IMR-90 (cell line): ENCODE data around the gene DOCK9. TPM values are rescaled to one million over a fixed set of nuclear protein-coding genes. Genes with fewer than 3 reads are reported as not detected.

Experiments
- ATAC-seq: fragments of 200-7000 bp; cut with Tn5 transposase; 2 replicates; pipeline ENCODE4 v1.9.1; 2020; ENCODE audit warnings: low read depth, mild to moderate bottlenecking, moderate library complexity
- BruUV-seq: library from RNA; stranded (reverse); fragments of 400-500 nt; replicated peaks from 2 replicates; lab custom pipeline; 2021; lab: Mats Ljungman, UMichigan
- CTCF ChIA-PET: fragments of 300-600 bp; formaldehyde crosslinking; extraction: SDS; loops from one replicate; lab custom pipeline; 2021; ENCODE audit warnings: antibody characterized with exemption; lab: Yijun Ruan, JAX
- POLR2A ChIA-PET: fragments of 300-600 bp; sonication (Branson Sonifier 250); formaldehyde crosslinking; loops from one replicate; lab custom pipeline; 2022; ENCODE audit warnings: antibody characterized with exemption; ENCODE audit not compliant: unreplicated experiment; lab: Charles Lee
- DNase-seq: peaks from one replicate; pipeline ENCODE4 v3.0.0; 2013
- H2AFZ ChIP-seq: replicated peaks from 2 replicates; pipeline ENCODE3; 2013; ENCODE audit warnings: low read length, mild to moderate bottlenecking; ENCODE audit not compliant: poor library complexity
- H2AK5ac ChIP-seq: 2 replicates; pipeline ENCODE4 v1.6.1; 2013; ENCODE audit warnings: low read depth, low read length, inconsistent platforms
- H2AK9ac ChIP-seq: replicated peaks from 2 replicates; pipeline ENCODE3; 2013; ENCODE audit warnings: mild to moderate bottlenecking, low read depth, low read length, moderate library complexity; ENCODE audit not compliant: poor library complexity
- H2BK120ac ChIP-seq: 2 replicates; pipeline ENCODE4 v1.6.1; 2013; ENCODE audit warnings: low read depth, low read length, inconsistent platforms
- H2BK15ac ChIP-seq: 3 replicates; pipeline ENCODE4 v1.6.1; 2013; ENCODE audit warnings: low read depth, low read length, inconsistent platforms
- H2BK20ac ChIP-seq: 2 replicates; pipeline ENCODE4 v1.6.1; 2013; ENCODE audit warnings: low read depth, mild to moderate bottlenecking, inconsistent platforms, low read length, moderate library complexity
- H2BK5ac ChIP-seq: 2 replicates; pipeline ENCODE4 v1.6.1; 2013; ENCODE audit warnings: mild to moderate bottlenecking, low read depth, low read length, inconsistent platforms; ENCODE audit not compliant: poor library complexity, severe bottlenecking
- H3K14ac ChIP-seq: replicated peaks from 2 replicates; pipeline ENCODE4 v1.6.1; 2013; ENCODE audit warnings: low read depth, low read length, inconsistent platforms
- H3K18ac ChIP-seq: 2 replicates; pipeline ENCODE4 v1.6.1; 2013; ENCODE audit warnings: low read depth, low read length, control low read depth
- H3K23ac ChIP-seq: 2 replicates; pipeline ENCODE4 v1.6.1; 2013; ENCODE audit warnings: low read depth, low read length, inconsistent platforms
- H3K27ac ChIP-seq: 2 replicates; pipeline ENCODE4 v1.5.1; 2013; ENCODE audit warnings: mild to moderate bottlenecking, control low read depth, low read length; ENCODE audit not compliant: insufficient read depth
- H3K27me3 ChIP-seq: 2 replicates; pipeline ENCODE4 v1.6.1; 2013; ENCODE audit warnings: low read length; ENCODE audit not compliant: control insufficient read depth, insufficient read depth
- H3K36me3 ChIP-seq: 2 replicates; pipeline ENCODE4 v1.6.1; 2013; ENCODE audit warnings: low read length, mixed read lengths; ENCODE audit not compliant: control insufficient read depth, insufficient read depth
- H3K4ac ChIP-seq: 2 replicates; pipeline ENCODE4 v1.6.1; 2013; ENCODE audit warnings: low read depth, low read length, inconsistent platforms
- H3K4me1 ChIP-seq: 2 replicates; pipeline ENCODE4 v1.6.1; 2013; ENCODE audit warnings: low read length, mixed read lengths; ENCODE audit not compliant: control insufficient read depth, insufficient read depth
- H3K4me2 ChIP-seq: 2 replicates; pipeline ENCODE4 v1.6.1; 2013; ENCODE audit warnings: low read depth, mild to moderate bottlenecking, control low read depth, low read length, moderate library complexity
- H3K4me3 ChIP-seq: 2 replicates; pipeline ENCODE4 v1.5.1; 2013; ENCODE audit warnings: low read depth, mild to moderate bottlenecking, control low read depth, low read length, moderate library complexity; ENCODE audit not compliant: insufficient read depth
- H3K56ac ChIP-seq: 2 replicates; pipeline ENCODE4 v1.6.1; 2013; ENCODE audit warnings: low read length, inconsistent platforms; ENCODE audit not compliant: insufficient read depth; ENCODE audit errors: extremely low read depth
- H3K79me1 ChIP-seq, 2 experiments: 2 replicates each; pipeline ENCODE4 v1.6.1; 2013; ENCODE audit warnings: low read length in 2 of 2, inconsistent platforms in 1 of 2, low read depth in 1 of 2
- H3K9ac ChIP-seq: 2 replicates; pipeline ENCODE4 v1.6.1; 2013; ENCODE audit warnings: low read depth, low read length, control low read depth
- H3K9me1 ChIP-seq: 2 replicates; pipeline ENCODE4 v1.6.1; 2013; ENCODE audit warnings: low read length, inconsistent platforms; ENCODE audit not compliant: insufficient read depth
- H3K9me3 ChIP-seq: 2 replicates; pipeline ENCODE4 v1.6.1; 2013; ENCODE audit warnings: low read length; ENCODE audit not compliant: control insufficient read depth, insufficient read depth
- H4K20me1 ChIP-seq: 2 replicates; pipeline ENCODE4 v1.6.1; 2013; ENCODE audit warnings: low read length, inconsistent platforms; ENCODE audit not compliant: insufficient read depth
- H4K5ac ChIP-seq: 2 replicates; pipeline ENCODE4 v1.6.1; 2013; ENCODE audit warnings: mild to moderate bottlenecking, low read depth, low read length, control low read depth
- H4K8ac ChIP-seq, 2 experiments: 2 replicates each; pipeline ENCODE4 v1.6.1; 2013; ENCODE audit warnings: low read depth in 2 of 2, low read length in 2 of 2, control low read depth in 1 of 2, inconsistent platforms in 1 of 2
- H4K91ac ChIP-seq: 2 replicates; pipeline ENCODE4 v1.6.1; 2013; ENCODE audit warnings: low read depth, low read length, inconsistent platforms; ENCODE audit not compliant: insufficient read depth
- POLR2A ChIP-seq: IDR thresholded peaks from 2 replicates; pipeline ENCODE4 v1.6.1; 2012; ENCODE audit warnings: mild to moderate bottlenecking, low read depth, low read length
- SMC3 ChIP-seq: fragments of 150-350 bp; IDR thresholded peaks from 2 replicates; pipeline ENCODE4 v1.6.1; 2016; ENCODE audit warnings: low read depth, mild to moderate bottlenecking, antibody characterized with exemption, low read length, moderate library complexity
- WGBS, 2 experiments: methylation state at CpG; one replicate each; pipeline versions ENCODE4 v1.1.5 to v1.1.7; 2013; ENCODE audit warnings: missing lambda C conversion rate in 2 of 2; ENCODE audit not compliant: insufficient read length in 1 of 2; ENCODE audit errors: extremely low coverage in 2 of 2; 5-methylcytosine and 5-hydroxymethylcytosine counted together
- dilution Hi-C: fragments of 300-500 bp; cut with HindIII; formaldehyde crosslinking; loops from one replicate; pipeline ENCODE4 v1.14.3; 2018; ENCODE audit warnings: low sequenced_read_pairs; ENCODE audit not compliant: unreplicated experiment
- in situ Hi-C: fragments of 300-500 bp; cut with MboI; formaldehyde crosslinking; loops from 3 replicates; pipeline ENCODE4 v1.14.3; 2019; ENCODE audit warnings: low sequenced_read_pairs, inconsistent platforms, mixed read lengths
- intact Hi-C: fragments of 100-400 bp; cut with micrococcal nuclease; formaldehyde crosslinking; loops from 2 replicates; pipeline ENCODE4 v1.10.0; 2022
- polyA plus RNA-seq, 3 experiments: library from polyadenylated mRNA; depleted of rRNA; stranded (reverse); fragments of >200 nt; gene quantifications; 2 replicates each; pipeline ENCODE4 v1.2.3, GENCODE V29; 2012; ENCODE audit warnings: low replicate concordance in 1 of 3
- total RNA-seq: library from RNA; depleted of rRNA; stranded (reverse); fragments of >200 nt; gene quantifications from 2 replicates; pipeline ENCODE4 v1.2.3, GENCODE V29; 2012

Gene DOCK9
- total and polyA plus RNA-seq, 2 of the 4 experiments (the other 2 are of a cell fraction), result 4.8 to 7.2 TPM

DNA sequence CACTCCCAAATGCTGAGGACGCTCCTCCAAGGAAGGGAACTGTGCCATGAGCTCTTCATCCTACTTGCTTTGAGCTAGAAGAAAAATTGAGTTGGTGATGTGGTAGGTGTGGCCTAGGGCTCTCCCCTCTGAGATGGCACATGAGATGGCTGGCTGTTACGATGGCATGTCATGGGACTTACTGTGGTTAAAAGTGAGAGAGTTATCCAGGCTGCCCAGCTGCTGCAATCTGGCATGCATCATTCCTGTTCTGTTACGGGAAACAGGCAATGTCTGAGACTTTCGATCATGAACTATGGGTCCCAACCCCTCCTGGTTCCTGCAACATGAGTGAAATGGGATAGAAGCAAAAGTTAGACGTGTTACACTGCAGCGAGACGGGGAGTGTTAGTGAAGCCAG lies 132.1 kb downstream of the DOCK9 start:
- Histone ChIP-seq H3K4me1 (no peaks in the 10 kb centered on the region), H3K4ac (no peak overlapping the region), H3K14ac (no peak overlapping the region), H3K36me3 (no peaks in the 10 kb centered on the region), H2AK9ac (no peak overlapping the region), H2AK5ac (no peak overlapping the region), H3K56ac (no peak overlapping the region), H3K18ac (no peak overlapping the region), H4K8ac (no peak overlapping the region), H4K91ac (no peak overlapping the region), H2BK120ac (no peak overlapping the region), H2BK20ac (no peak overlapping the region), H2AFZ (no peak overlapping the region), H4K20me1 (no peaks in the 10 kb centered on the region), H3K23ac (no peak overlapping the region), H3K4me2 (no peak overlapping the region), H3K27ac (no peak overlapping the region), H2BK5ac (no peak overlapping the region), H2BK15ac (no peak overlapping the region), H3K79me1 (no peaks in the 10 kb centered on the region), H3K27me3 (no peaks in the 10 kb centered on the region), H3K9ac (no peak overlapping the region), H3K9me1 (0 out of 2 replicates have a peak, but pooled peaks cover under 1% of the 10 kb centered on the region), H3K4me3 (no peak overlapping the region), H4K5ac (no peak overlapping the region), H3K9me3 (no peaks in the 10 kb centered on the region)
- ATAC-seq, result no peak
- no peak for TF ChIP-seq SMC3
- no peak for TF ChIP-seq POLR2A
- BruUV-seq, result no TSS peak
- in situ Hi-C loops, result loop anchor here (25.0 kb wide), 2 partner anchors 708 to 983 kb away; partner anchors contain the start of gene FARP1
- intact Hi-C loops, result loop anchor here (10.0 kb wide), 2 partner anchors 419 to 991 kb away; no protein-coding TSS in a partner anchor
- 67% methylated on average over 2 of the region's 7 CpGs; no CpG with 5 or more reads in 1 of the 2 experiments for WGBS, 2 experiments
- DNase-seq, result no peak
- POLR2A ChIA-PET, result no interaction called here
- dilution Hi-C loops, result no loop called here
- CTCF ChIA-PET, result no interaction called here
